ENCODE results near the gene UNC13B. TPM values are rescaled to one million over a fixed set of nuclear protein-coding genes. Genes with fewer than 3 reads are reported as not detected.
A peak's percentile ranks its signal among the peaks of the same experiment; 100 is the strongest.
"Not testable (repeated sequence)": the region's sequence is repeated elsewhere in the genome, so short reads cannot be mapped to it uniquely, and the experiment has no call there.

Gene UNC13B
- total RNA-seq, 1 donor from 2014 or later, result 39.9 TPM

DNA sequence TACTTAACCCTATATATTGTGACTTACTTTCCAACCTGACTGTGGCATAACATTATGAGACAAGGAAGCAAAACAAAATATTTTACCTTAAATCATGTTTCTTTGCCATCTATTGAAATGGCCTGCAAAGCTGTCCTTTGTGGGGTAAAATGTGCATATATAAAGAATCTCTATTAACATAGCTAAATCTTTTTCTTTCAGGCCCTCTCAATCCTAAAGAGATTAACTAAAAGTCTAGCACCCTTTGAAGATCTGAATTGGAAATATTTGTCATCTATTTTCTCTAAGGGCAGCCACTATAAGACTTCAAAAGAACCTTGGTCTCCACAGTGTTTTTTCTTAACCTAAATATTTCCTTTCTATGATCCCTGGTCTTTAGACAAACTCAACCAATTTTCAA is 5.0 kb upstream of the UNC13B start:
- Mint-ChIP-seq H3K36me3 (ENCODE audit: low read depth, unreplicated experiment) (no peaks in the 10 kb centered on the region), H3K9me3 (ENCODE audit: unreplicated experiment) (no peaks in the 10 kb centered on the region), H3K27me3 (ENCODE audit: unreplicated experiment) (peaks cover 3% of the 10 kb centered on the region), H3K4me1 (ENCODE audit: unreplicated experiment) (no peaks in the 10 kb centered on the region), H3K4me3 (ENCODE audit: unreplicated experiment) (no peak overlapping the region), H3K27ac (ENCODE audit: unreplicated experiment) (no peak overlapping the region)
- TF ChIP-seq, protein P1, sequence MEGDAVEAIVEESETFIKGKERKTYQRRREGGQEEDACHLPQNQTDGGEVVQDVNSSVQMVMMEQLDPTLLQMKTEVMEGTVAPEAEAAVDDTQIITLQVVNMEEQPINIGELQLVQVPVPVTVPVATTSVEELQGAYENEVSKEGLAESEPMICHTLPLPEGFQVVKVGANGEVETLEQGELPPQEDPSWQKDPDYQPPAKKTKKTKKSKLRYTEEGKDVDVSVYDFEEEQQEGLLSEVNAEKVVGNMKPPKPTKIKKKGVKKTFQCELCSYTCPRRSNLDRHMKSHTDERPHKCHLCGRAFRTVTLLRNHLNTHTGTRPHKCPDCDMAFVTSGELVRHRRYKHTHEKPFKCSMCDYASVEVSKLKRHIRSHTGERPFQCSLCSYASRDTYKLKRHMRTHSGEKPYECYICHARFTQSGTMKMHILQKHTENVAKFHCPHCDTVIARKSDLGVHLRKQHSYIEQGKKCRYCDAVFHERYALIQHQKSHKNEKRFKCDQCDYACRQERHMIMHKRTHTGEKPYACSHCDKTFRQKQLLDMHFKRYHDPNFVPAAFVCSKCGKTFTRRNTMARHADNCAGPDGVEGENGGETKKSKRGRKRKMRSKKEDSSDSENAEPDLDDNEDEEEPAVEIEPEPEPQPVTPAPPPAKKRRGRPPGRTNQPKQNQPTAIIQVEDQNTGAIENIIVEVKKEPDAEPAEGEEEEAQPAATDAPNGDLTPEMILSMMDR (IDR thresholded peaks at IDR 0.05; ENCODE audit: unreplicated experiment), result no peak
- DNase-seq (ENCODE audit: low spot score), result no peak

DNA sequence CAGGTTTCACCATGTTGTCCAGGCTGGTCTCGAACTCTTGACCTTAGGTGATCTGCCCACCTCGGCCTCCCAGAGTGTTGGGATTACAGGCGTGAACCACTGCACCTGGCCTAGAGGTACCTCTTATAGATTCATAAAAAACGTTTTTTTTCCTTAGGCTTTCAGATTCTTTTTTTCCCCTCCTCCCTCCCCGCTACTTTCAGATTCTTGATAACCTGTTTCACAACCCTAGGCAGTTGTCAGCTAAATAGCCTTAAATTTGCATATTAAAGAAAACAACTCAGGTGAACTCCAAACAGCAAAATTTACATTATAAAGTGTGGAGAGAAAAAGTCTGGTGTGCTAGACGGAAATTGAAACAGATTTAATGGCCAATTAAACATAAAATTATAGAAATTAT is 4.0 kb upstream of the UNC13B start:
- not testable (repeated sequence) for H3K27me3 Mint-ChIP-seq (ENCODE audit: unreplicated experiment); H3K4me3 Mint-ChIP-seq (ENCODE audit: unreplicated experiment); H3K4me1 Mint-ChIP-seq (ENCODE audit: unreplicated experiment); H3K9me3 Mint-ChIP-seq (ENCODE audit: unreplicated experiment); H3K27ac Mint-ChIP-seq (ENCODE audit: unreplicated experiment); DNase-seq (ENCODE audit: low spot score); H3K36me3 Mint-ChIP-seq (ENCODE audit: low read depth, unreplicated experiment)

DNA sequence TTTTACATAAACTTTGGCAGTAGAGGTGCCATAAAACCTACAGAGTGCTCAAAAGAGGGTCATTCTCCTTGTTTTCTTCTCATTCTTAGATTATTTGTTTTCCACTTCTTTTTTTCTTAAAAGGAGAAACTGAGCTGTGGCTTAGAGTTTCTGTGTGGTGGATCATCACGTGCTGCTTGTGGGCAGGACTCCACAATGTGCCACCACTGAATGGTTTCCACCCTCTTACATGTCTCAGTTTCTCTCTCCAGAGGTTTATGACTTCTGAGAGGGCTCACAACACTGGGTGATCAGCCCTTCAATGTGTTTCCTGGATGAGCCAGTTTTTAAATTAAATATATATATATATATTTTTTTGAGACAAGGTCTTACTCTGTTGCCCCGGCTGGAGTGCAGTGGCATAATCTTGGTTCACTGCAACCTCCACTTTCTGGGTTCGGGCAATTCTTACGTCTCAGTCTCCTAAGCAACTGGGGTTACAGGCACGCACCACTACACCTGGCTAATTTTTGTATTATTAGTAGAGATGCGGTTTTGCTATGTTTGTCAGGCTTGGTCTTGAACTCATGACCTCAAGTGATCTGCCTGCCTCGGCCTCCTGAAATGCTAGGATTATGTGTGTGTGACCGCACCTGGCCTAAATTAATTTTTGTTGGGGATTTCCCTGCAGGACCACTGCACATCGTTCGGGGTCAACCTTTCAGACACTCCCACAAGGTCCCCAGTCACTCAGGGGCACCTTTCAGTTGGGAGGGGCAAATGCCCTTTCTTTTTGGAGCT is 3.1 kb upstream of the UNC13B start:
- no peak for DNase-seq (ENCODE audit: low spot score)

DNA sequence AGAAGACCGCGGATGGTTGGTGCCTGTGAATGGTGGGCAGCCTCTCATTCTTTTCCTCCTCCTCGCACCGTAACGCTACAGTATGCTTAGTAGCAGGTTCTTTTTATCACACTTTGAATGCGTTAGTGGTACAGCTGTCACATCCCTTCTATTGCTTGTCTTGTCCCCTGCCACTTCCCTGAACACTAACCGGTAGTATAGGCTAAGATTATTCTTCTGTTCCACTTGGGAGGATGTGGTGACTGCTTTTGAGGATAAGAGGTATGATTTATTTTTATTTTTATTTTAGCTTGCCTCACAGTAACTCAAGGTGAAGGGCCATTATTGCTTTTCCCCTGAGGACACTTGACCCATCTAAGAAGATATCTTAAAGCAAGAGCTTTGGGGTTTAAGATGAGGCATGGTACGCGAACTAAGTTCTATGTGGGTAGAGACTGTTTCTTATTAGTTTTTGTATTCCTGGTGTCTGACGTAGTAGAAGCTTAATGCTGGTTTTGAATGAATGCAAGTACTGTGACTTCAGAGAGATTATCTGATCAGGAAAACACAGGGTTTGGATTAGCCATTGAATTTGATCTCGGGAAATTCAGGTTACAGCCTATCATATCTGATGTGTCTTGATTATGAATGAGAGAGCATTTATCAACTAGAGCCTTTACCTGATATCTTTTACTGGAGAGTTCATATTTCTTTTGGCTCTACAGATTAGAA is 951 bp downstream of the UNC13B start:
- DNase-seq (ENCODE audit: low spot score), result no peak
- Mint-ChIP-seq H3K9me3 (ENCODE audit: unreplicated experiment) (no peaks in the 10 kb centered on the region), H3K36me3 (ENCODE audit: low read depth, unreplicated experiment) (no peaks in the 10 kb centered on the region), H3K4me3 (ENCODE audit: unreplicated experiment) (peak overlapping the region; percentile 98), H3K27me3 (ENCODE audit: unreplicated experiment) (peaks cover 3% of the 10 kb centered on the region), H3K27ac (ENCODE audit: unreplicated experiment) (peak overlapping the region; percentile 82), H3K4me1 (ENCODE audit: unreplicated experiment) (peaks cover 23% of the 10 kb centered on the region)
- TF ChIP-seq, protein P1 (IDR thresholded peaks at IDR 0.05; ENCODE audit: unreplicated experiment), result no peak

More for the DNA sequence above, 3.1 kb upstream of the UNC13B start:
- Mint-ChIP-seq H3K27ac (ENCODE audit: unreplicated experiment) (no peak overlapping the region), H3K4me1 (ENCODE audit: unreplicated experiment) (peaks cover 13% of the 10 kb centered on the region), H3K4me3 (ENCODE audit: unreplicated experiment) (no peak overlapping the region), H3K27me3 (ENCODE audit: unreplicated experiment) (peaks cover 3% of the 10 kb centered on the region), H3K36me3 (ENCODE audit: low read depth, unreplicated experiment) (no peaks in the 10 kb centered on the region), H3K9me3 (ENCODE audit: unreplicated experiment) (no peaks in the 10 kb centered on the region)
- TF ChIP-seq, protein P1 (IDR thresholded peaks at IDR 0.05; ENCODE audit: unreplicated experiment), result no peak

DNA sequence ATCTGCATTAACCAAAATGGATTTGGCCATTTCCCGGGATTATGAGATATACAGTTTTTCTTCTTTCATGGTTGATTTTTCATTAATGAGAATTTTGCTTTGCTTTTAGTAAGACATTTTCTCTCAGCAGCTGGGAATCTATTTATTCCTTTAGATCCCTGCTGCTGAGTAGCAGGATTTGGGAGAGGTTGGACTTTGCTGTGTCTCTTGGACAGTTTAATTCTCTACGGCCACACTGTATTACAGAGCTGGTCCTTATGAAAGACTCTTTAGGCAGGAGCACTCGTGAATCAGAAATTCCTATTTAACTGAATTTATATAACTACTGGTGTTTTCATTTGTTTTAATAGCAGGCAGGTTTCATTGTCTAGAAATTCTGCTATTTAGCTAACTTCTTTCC is 1.6 kb downstream of the UNC13B start:
- TF ChIP-seq, protein P1 (IDR thresholded peaks at IDR 0.05; ENCODE audit: unreplicated experiment), result no peak
- Mint-ChIP-seq H3K27me3 (ENCODE audit: unreplicated experiment) (peaks cover 3% of the 10 kb centered on the region), H3K36me3 (ENCODE audit: low read depth, unreplicated experiment) (no peaks in the 10 kb centered on the region), H3K27ac (ENCODE audit: unreplicated experiment) (no peak overlapping the region), H3K4me3 (ENCODE audit: unreplicated experiment) (no peak overlapping the region), H3K9me3 (ENCODE audit: unreplicated experiment) (no peaks in the 10 kb centered on the region), H3K4me1 (ENCODE audit: unreplicated experiment) (peaks cover 23% of the 10 kb centered on the region)
- no peak for DNase-seq (ENCODE audit: low spot score)

Measured in endothelial cell (in vitro differentiated cells).